Forelimb muscle (tissue), 1 donor: ENCODE data around the gene SGK2. TPM values are rescaled to one million over a fixed set of nuclear protein-coding genes. Genes with fewer than 3 reads are reported as not detected.
"Not testable (repeated sequence)": the region's sequence is repeated elsewhere in the genome, so short reads cannot be mapped to it uniquely, and the experiment has no call there.

Experiments used
- DNase-seq: peaks from one replicate; pipeline ENCODE4 v3.0.0-alpha.2; 2013; ENCODE audit warnings: low read depth
- polyA plus RNA-seq: library from polyadenylated mRNA; unstranded; fragments of 120-200 nt; gene quantifications from one replicate; pipeline ENCODE4 v1.2.1, GENCODE V29; 2013; ENCODE audit not compliant: insufficient read length

Gene SGK2
- polyA plus RNA-seq, 1 donor, result 1.7 TPM

DNA sequence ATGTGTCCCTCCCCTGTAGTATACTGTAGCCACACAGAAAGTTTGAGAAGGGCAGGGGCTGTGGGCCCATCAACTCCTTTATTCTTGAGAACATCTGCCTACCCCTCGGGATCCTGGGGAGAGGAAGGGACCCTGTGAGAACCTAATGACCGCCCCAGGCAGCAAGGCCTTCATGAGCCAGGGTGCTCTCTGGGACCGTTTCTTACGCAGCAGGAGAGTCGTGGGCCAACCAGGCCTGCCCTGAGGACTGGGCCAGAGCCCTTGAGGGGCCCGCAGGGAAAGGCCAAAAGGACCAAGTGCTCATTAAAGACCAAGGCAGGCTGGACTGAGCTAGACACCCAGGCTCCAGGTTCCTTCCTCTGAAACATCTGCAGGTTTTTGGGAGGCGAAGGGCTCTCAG, 5.2 kb downstream of the SGK2 start:
- no peak for DNase-seq

DNA sequence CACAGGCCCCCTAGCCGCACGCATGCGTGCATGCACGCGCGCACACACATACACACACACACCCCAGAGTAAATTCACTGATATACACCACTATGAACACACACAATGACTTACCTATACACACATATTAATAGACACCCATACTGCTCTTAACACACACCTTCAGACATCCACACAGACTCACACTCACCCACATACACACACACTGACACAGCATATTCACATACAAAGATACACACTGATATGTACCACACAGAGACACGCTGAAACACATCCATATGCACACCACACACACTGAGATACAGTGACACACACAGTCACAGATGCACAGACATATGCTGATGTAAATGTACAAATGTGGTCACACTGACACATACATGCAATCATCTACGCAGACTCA, 5.6 kb downstream of the SGK2 start:
- DNase-seq, result no peak

DNA sequence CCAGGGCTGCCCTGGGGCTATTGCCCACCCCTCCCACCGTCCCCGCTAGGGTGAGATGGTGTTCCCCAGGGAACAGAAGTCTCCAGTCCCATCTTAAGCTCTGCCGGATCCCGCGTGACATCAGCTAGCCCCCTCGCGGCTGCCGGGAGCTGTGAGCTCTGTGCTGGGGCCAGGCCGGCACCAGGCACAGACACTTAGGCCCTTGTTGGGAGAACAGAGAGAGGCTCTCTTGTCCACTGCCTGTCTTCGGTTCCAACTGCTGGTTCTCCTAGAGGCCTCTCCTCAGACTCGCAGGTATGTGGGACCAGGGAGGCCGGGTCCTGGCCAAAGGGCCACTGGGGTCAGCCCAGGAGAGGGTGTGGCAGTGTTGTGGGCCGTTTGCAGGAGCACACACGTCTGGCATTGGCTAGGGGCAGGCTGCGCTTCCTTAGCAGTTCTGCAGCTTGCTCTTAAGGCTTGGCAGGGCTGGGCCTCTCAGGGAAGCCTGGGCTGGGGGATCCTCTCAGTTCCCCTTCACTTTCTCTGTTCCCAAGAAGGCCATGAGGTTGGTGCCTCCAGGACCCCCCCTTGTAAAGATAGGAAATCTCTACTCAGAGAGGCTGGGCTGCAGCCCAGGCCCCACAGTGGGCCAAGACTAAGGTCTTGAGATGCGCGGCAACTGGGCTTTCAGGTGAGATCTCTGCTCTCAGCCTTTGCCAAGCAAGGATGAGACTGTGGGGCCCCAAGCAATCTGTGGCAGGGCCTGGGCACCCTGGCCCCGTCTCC, 6.3 kb downstream of the SGK2 start:
- no peak for DNase-seq

DNA sequence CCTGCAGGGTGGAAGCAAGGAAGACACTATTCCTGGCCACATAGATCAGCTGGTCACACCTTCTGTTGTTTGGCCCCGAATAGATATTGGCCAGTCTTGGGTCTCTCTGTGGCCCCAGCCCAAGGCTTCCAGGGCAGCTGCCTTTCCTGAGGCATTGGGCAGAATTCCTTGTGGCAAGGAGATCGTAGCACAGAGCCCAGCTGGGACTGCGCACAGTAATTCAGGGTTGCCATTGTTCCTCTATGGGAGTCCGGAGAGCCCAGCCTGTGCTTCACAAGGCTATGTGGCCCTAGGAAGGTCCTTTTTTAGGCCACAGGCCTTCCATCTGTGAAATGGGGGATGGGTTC, 6.9 kb downstream of the SGK2 start:
- DNase-seq, result no peak

DNA sequence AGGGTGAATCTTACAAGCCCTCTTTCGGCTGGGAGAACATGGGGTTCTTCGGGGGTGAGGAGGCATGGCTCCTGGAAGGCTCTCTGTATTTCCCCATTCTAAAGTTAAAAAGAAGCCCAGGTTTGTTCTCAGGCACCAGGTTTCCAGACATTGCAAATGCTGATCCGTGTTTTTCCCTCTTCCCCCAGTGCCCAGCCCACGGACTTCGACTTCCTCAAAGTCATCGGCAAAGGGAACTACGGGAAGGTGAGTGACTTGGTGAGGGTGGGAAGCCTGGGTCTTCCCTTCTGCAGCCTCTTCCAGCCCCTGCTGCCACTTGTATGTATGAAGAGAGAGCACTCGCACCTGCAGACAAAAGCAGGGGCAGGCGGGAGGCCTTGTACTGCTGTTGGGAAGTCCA, 8.7 kb downstream of the SGK2 start:
- DNase-seq, result no peak

DNA sequence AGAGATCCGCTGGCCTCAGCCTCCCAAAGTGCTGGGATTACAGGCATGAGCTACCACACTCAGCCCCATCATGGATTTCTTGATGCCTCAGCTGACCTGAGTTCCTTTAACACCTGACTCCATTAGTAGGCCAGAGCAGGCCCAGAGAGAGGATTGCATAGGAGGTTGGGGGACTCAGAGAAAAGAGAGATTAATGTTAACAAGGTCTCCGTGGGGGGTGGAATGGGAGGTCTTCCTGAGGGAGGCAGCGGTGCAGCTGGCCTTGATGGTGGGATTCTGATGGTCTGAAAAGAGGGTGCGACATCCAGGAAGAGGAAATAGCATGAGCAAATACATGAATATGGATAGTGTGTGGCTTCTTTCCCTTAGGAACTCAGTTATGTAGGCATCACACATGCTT, 9.9 kb downstream of the SGK2 start:
- DNase-seq, result no peak

DNA sequence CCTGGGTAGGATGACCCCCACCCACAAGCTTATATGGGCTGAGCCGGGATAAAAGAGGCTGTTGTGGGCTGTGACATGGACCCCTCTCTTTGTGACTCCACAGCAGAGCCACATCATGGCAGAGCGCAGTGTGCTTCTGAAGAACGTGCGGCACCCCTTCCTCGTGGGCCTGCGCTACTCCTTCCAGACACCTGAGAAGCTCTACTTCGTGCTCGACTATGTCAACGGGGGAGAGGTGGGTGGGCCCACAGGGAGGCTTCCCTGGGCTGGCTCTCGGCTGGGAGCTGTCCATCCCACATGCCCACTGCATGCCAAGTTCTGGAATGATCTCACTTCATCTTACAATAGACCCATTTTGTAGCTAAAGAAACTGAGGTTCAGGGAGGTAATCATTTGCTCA, 10.5 kb downstream of the SGK2 start:
- DNase-seq, result no peak

DNA sequence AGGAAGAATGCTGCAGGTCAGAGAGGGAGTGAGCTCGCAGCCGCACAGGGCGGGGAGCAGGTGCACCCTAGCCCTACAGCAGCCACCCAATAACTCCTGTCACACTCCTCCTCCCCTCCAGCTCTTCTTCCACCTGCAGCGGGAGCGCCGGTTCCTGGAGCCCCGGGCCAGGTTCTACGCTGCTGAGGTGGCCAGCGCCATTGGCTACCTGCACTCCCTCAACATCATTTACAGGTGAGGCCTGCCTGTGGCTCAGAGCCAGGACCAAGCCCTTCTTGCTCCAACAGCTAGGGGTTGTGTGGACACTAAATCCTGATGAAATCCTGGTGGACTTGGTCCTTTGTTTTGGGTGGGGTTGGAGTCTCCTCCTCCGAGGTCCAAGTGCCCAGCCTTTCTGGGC, 11.7 kb downstream of the SGK2 start:
- no peak for DNase-seq

DNA sequence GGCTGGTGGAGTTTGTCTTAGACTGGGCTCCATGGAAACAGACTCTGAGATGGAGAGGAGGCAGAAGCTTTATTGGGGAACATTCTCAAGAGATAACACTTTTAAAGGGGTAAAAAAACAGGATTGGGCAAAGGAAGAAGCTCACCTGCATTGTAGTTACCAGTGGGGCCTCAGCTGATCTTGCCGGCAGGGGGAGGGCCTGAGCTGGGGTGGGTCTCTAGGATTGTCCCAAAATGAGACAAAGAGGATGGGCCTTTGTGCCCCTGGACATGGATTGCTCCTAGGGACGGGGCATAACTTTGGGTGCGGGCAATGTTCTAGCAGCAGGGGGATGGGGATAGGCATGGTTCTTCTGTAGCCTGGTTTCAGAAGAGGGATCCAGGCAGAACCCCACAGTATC, 12.5 kb downstream of the SGK2 start:
- DNase-seq, result no peak

DNA sequence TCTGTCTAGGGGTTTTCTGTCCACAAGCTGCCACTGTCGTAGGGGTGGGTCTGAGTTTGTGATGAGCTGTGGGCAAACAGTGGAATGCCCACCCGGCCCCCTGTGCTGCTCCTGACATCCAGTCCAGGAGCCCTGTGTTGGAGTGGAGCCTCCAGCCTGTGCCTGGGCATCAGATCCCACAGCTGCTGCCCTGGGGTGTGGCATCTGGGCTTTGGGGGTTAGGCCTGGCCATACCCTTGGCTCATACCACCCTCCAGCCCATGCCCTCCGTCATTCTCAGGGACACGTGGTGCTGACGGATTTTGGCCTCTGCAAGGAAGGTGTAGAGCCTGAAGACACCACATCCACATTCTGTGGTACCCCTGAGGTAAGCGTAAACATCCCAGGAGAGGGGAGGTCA, 12.9 kb downstream of the SGK2 start:
- no peak for DNase-seq

DNA sequence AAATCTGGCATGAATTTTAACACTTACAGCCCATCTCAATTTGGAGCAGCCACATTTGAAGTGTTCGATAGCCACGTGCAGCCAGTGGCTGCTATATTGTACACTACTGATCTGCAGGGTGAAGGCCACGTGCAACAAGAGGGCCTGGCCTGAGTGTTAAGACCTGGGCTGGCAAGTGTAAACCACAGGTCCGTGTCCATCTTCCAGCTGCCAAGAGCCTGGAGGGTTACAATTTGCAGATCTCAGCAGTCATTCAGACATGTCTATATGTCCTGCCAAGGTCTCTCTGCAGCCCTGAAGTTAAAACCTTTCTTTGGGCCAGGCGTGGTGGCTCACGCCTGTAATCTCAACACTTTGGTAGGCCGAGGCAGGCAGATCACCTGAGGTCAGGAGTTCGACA, 14.1 kb downstream of the SGK2 start:
- DNase-seq, result no peak

DNA sequence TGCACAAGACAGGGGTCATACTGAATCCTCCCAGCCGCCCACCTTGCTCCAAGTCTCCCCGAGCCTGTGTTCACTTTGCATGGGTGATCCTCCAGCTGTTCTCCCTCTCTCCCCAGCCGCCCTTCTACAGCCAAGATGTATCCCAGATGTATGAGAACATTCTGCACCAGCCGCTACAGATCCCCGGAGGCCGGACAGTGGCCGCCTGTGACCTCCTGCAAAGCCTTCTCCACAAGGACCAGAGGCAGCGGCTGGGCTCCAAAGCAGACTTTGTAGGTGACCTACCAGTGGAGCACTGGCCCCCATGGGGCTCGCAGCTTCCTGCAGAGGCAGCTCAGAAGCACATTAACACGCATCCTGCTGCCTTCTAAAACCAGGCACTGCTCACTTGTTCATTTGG, 17.3 kb downstream of the SGK2 start:
- DNase-seq, result no peak

DNA sequence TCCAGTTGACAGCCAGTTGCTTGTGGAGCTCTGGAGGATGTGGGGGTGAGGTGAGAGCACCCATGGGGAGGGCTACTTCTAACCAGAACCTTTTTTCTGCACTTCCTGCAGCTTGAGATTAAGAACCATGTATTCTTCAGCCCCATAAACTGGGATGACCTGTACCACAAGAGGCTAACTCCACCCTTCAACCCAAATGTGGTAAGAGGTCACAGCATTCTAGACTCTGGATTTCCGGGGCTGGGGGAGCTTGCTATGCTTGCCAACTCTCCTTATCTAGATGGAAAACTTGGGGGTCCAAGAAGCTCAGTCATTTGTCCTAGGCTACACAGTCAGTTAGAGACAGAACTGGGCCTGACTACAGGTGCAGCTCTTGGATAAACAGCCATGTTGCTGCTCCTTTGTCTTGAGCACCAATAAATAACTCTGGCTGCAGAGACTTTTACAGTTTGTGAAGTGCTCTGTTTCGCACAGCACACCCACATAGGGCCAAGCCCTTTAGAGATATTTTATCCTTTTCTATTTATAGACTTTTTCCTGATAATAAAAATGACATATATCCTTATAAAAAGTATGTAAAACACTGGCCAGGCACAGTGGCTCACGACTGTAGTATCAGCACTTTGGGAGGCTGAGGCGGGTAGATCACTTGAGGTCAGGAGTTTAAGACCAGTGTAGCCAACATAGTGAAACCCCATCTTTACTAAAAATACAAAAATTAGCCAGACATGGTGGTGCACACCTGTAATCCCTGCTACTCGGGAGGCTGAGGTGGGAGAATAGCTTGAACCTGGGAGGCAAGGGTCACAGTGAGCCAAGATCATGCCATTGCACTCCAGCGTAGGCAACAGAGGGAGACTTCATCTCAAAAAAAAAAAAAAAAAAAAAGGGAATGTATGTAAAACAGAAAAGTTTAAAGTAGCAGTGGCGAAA, 21.3 kb downstream of the SGK2 start:
- DNase-seq, result no peak

DNA sequence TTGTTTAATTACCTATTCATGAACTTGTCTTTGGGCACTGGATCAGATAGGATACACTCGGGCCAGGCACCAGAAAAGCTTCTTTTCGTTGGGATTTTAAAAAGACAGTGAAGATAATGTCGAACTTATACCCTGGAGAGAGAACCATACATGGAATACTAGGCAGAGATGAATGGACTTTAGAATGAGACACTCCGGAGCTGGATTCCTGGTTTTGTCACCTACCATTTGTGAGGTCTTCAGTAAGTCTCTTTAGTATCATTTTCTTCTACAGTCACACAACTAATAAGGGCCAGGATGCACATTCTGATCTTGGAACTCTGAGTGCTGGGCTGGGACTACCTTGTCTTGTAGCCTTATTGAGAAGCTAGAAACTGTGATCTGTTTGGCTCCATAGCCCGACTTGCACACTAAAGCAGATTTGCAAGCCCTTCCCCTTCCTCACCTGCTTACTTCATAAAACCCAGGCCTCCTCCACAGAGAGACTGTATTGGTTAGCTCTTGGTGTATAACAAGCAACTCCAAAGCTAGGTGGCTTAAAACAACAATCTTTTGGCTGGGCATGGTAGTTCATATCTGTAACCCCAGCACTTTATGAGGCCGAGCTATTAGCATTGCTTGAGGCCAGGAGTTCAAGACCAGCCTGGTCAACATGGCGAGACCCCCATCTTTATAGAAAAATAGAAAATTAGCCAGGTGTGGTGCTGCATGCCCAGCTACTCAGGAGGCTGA, 24.5 kb downstream of the SGK2 start:
- DNase-seq, result no peak

DNA sequence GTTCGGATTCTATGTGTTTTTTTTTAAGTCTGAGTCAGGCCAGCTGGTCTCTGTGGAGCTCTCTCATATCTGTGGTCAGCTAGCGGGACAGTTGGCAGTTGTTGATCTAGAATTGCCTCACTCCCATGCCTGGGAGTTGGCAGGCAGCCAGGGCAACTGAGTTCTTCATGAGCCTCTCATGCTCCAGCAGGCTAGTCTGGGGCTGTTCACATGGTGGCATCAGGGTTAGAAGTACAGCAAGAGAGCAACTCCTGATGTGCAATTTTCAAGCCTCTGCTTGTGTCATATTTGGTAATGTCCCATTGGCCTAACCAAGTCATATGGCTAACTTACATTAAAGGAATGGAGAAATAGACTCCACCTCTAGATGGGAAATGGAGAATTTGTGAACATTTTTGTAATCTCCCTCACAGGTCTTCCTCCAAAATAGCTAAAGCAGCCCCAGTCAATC, 25.2 kb downstream of the SGK2 start:
- DNase-seq, result no peak

DNA sequence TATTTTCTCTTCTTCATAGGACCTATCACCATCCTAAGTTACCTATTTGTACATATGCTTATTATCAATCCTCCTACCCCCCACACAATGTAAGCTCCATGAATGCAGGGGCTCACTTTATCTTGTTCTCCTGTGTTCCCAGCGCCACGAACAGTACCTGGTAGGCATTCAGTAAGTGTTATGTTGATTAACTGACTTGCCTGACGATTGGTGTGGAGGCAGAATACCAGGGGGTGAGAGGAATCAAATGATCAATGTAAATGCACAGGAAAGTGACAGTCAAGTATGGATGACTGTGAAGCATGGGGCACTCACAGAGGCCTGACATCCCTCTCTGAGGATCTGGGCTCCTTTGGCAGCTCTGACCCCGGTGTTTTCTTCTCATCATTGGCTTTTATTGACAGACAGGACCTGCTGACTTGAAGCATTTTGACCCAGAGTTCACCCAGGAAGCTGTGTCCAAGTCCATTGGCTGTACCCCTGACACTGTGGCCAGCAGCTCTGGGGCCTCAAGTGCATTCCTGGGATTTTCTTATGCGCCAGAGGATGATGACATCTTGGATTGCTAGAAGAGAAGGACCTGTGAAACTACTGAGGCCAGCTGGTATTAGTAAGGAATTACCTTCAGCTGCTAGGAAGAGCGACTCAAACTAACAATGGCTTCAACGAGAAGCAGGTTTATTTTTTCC, 25.8 kb downstream of the SGK2 start:
- no peak for DNase-seq

DNA sequence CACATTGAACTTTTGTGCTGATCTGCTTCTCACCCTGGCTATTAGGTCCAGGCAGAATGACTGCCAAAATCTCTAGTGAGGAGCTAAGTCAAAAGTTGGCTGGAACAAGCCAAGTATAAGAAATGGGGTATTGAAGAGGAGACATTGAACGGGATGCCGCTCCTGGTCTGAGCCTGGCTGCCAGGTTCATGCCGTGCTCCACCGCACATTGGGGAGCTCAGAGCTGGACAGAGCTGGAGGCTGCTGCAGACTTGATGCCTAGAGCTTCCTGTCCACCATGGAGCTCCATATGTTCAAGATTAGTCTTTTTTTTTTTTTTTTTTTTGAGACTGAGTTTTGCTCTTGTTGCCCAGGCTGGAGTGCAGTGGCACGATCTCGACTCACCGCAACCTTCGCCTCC, 27.8 kb downstream of the SGK2 start:
- DNase-seq, result no peak

DNA sequence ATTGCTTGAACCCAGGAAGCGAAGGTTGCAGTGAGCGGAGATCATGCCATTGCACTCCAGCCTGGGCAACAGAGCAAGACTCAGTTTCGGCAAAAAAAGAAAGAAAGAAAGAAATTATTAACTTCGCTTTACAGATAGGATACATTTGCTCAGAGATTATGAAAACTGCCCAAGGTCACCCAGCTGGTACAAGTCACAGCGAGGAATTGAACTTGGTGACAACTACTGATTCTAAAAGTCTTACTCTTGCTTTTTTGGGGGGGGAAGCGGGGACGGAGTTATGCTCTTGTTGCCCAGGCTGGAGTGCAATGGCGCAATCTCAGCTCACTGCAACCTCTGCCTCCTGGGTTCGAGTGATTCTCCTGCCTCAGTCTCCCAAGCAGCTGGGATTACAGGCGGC, 29.7 kb downstream of the SGK2 start:
- not testable (repeated sequence) for DNase-seq

DNA sequence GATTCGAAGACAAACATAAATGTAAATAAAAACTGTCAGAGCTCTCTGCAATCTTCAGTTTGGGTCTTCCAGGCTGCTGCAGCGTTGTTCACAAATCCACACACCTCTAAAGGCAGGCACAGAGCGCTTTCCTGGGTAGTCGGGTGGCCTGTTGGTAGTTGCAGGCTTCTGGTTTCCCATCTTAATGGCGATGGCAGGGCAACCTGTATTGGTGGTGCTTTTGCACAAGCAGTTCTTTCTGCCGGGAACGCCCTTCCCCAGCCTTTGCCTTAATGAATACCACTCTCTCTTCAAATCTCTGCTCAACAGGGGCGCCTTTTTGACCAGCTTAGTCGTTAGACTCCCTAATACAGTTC, 31.2 kb downstream of the SGK2 start:
- no peak for DNase-seq

DNA sequence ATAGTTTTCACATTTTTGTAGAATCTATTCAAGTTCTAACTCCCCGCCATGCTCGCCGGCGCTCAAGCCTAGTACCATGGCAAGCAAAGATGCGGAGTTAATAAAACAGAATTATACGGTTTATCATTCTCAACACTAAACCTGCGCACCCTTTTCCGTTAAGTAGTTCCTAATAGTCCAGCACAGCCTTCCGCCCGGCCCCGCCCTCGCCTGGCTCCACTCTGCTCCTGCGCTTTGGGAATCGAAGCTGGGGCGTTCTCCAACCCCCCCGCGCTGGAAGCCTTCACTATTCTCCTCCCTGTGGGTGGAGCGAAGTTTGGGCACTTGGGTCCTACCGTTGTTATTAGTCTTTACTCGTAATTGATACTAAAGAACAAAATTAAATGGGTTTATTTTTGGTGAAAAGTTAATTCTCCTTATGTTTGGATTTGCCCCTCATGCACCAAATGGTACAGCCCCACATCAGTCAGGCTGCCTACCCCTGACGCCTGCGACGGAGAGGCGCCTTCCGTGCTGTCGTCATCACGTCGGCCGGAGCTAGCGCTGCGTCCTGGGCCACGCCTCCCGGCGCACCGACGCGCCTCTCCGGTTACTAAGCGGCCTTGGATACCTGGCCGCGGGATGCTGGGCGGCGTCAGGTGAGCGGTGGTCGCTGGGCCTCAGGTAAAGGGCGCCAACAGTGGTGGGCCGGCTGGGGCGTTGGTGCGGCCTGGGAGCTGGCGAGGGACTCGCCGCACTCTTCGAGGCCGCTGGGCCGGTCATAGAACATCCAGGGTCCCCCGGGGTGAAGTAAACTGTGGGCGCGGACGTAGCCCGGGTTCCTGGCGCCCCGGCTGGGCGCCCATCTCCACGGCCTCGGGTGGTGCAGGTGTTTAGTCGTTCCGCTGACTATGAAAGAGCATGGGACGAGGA, 31.8 kb downstream of the SGK2 start, which contains the start of gene IFT52:
Gene IFT52 (plus strand): TSS at position 546 of the 912 bp plus-strand sequence. CDS start 3,762 bp downstream, outside the sequence.
- DNase-seq, result peak; percentile 88

DNA sequence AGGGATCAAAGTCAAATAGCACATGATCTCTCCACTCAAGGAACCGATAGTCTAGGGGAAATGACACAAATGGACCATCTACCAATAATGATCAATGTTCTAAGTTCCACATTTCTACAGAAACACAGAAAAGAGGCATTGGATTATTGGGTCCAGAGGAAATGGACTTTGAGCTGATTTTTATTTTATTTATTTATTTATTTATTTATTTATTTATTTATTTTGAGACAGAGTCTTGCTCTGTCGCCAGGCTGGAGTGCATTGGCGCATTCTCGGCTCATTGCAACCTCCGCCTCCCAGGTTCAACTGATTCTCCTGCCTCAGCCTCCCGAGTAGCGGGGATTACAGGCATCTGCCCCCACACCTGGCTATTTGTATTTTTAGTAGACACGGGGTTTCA, 43.1 kb downstream of the SGK2 start:
- not testable (repeated sequence) for DNase-seq
